ENCODE data around the gene SFSWAP. TPM values are rescaled to one million over a fixed set of nuclear protein-coding genes. Genes with fewer than 3 reads are reported as not detected.

Gene SFSWAP
- total and polyA plus RNA-seq, 8 donors, result 14.8 to 194 (median 45.2) TPM

DNA sequence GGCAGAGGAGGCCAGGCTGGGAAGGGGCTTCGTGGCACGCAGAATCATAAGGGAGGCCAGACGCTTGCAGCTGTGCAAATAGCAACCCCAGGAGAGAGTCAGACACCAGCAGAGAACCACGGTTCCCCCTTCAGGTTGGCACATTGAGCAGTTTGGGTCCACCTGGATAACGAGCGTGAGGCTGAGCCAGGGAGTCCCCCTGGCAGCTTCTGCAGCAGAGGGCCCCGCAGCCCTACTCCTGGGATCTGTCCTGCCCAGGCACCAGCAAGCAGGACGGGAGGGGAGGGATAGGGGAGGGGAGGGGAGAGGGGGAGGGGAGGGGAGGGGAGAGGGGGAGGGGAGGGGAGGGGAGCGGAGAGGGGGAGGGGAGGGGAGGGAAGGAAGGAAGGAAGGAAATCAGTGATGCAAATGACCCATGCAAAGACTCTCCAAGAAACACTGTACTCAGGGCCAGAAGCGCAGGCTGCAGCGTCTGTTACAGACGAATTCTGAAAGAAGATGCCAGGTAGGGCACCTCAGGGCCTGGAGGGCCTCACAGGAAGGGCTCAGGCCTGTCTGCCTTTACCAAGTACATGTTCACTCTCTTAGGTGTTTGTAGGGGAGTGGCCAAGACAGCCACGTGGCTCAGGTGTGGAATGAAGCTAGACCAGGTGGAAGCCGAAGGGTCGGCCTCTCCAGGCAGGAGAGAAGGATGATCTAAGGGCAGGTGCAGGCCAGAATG lies 85.0 kb downstream of the SFSWAP start:
- no peak overlapping the region for H3K27ac ChIP-seq
- intact Hi-C loops (cut with DNase I; ENCODE audit: low total_unique reads), result no loop called here
- no peak for TF ChIP-seq POLR2AphosphoS5 (IDR thresholded peaks at IDR 0.05)
- TF ChIP-seq EP300 (IDR thresholded peaks at IDR 0.05), result no peak
- no peak for TF ChIP-seq POLR2A (IDR thresholded peaks at IDR 0.05)
- TF ChIP-seq, protein P1, sequence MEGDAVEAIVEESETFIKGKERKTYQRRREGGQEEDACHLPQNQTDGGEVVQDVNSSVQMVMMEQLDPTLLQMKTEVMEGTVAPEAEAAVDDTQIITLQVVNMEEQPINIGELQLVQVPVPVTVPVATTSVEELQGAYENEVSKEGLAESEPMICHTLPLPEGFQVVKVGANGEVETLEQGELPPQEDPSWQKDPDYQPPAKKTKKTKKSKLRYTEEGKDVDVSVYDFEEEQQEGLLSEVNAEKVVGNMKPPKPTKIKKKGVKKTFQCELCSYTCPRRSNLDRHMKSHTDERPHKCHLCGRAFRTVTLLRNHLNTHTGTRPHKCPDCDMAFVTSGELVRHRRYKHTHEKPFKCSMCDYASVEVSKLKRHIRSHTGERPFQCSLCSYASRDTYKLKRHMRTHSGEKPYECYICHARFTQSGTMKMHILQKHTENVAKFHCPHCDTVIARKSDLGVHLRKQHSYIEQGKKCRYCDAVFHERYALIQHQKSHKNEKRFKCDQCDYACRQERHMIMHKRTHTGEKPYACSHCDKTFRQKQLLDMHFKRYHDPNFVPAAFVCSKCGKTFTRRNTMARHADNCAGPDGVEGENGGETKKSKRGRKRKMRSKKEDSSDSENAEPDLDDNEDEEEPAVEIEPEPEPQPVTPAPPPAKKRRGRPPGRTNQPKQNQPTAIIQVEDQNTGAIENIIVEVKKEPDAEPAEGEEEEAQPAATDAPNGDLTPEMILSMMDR (IDR thresholded peaks at IDR 0.05), result no peak
- H3K4me1 ChIP-seq, result peaks cover 0 to 8% (median 3%) of the 10 kb centered on the region in 4 donors
- peaks cover 37 to 96% (median 95%) of the 10 kb centered on the region in 4 donors for H3K36me3 ChIP-seq
- no peak overlapping the region for H3K4me3 ChIP-seq
- no peaks in the 10 kb centered on the region for H3K9me3 ChIP-seq
- 62 to 69% (median 66%) methylated on average over 12 to 14 of the region's 15 CpGs for WGBS, 5 donors
- no peaks in the 10 kb centered on the region for H3K27me3 ChIP-seq
- DNase-seq, result peak in 1 of 2 donors; percentile 55

- no peak overlapping the region for H3K4me3 ChIP-seq
- no peaks in the 10 kb centered on the region for H3K27me3 ChIP-seq
- no peaks in the 10 kb centered on the region for H3K9me3 ChIP-seq
- DNase-seq, result no peak
- peaks cover 37 to 94% (median 90%) of the 10 kb centered on the region in 4 donors for H3K36me3 ChIP-seq
- WGBS, 5 donors, result 75 to 96% (median 92%) methylated on average over 6 of the region's 6 CpGs
- no peak overlapping the region for H3K27ac ChIP-seq
- intact Hi-C loops (cut with DNase I; ENCODE audit: low total_unique reads), result no loop called here
- peaks cover 0 to 8% (median 3%) of the 10 kb centered on the region in 4 donors for H3K4me1 ChIP-seq
- no peak for TF ChIP-seq POLR2A (IDR thresholded peaks at IDR 0.05)
- TF ChIP-seq POLR2AphosphoS5 (IDR thresholded peaks at IDR 0.05), result no peak
- TF ChIP-seq, protein P1 (IDR thresholded peaks at IDR 0.05), result no peak
- TF ChIP-seq EP300 (IDR thresholded peaks at IDR 0.05), result no peak
Observed at GRCh38 chr12:131796411-131796736, 85.5 kb downstream of the SFSWAP start.

DNA sequence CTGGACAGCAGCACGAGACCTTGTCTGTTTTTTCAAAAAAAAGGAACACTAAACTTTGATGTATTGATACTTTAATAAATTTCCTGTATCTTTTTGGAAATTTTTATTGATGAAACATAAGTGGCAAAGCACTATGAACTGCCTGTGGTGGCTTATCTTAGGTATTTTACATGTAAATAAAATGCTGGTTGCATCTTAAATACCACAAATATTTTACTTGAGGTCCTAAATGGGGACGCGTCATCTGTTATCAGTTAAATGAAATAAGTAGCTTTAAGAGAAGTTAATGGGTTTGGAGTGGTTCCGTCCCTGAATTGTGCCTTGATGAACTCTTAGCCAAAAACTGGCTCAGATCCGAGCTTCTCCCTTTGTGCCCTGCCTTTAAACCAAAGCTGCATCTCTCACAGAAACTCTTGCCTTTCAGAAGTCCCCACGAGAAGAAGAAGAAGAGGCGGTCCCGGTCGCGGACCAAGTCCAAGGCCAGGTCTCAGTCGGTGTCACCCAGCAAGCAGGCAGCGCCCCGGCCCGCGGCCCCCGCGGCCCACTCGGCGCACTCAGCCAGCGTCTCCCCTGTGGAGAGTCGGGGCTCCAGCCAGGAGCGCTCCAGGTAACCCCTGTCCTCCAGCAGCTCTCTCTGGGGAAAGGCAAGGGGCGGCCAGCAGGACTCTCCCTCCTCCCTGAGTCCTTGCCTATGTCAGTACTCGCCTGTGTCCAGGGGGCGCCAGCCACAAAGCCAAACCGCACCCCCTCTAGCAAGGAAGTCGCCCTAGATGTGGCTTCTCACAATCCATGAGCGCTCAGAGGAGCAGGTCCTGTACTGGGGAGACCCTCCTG lies 86.1 kb downstream of the SFSWAP start:
- intact Hi-C loops (cut with DNase I; ENCODE audit: low total_unique reads), result no loop called here
- Histone ChIP-seq H3K27me3 (no peaks in the 10 kb centered on the region), H3K27ac (no peak overlapping the region), H3K4me3 (no peak overlapping the region), H3K9me3 (no peaks in the 10 kb centered on the region), H3K4me1 (peaks cover 0 to 8% (median 3%) of the 10 kb centered on the region in 4 donors), H3K36me3 (peaks cover 40 to 93% (median 90%) of the 10 kb centered on the region in 4 donors)
- 91 to 97% (median 95%) methylated on average over 22 to 28 of the region's 28 CpGs for WGBS, 5 donors
- DNase-seq, result no peak
- TF ChIP-seq POLR2AphosphoS5 (IDR thresholded peaks at IDR 0.05) (no peak), POLR2A (IDR thresholded peaks at IDR 0.05) (no peak), EP300 (IDR thresholded peaks at IDR 0.05) (no peak)
- TF ChIP-seq, protein P1 (IDR thresholded peaks at IDR 0.05), result no peak

DNA sequence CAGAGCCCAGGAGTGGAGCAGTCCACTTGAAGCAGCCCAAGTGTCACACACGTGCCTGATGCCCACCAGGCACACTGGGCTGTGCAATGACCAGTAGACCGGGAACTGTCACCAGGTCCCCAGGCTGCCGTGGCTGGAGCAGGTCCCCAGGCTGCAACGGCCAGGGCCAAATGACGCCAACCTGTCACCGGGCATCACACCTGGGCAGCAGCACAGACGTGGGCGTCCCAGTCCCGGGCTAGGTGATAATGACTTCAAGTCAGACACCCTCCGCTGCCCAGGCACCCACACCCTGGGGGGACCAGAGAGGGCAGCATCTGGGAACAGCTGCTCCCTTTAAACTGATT lies 86.7 kb downstream of the SFSWAP start:
- no peaks in the 10 kb centered on the region for H3K27me3 ChIP-seq
- no peak for DNase-seq
- TF ChIP-seq EP300 (IDR thresholded peaks at IDR 0.05) (no peak), POLR2AphosphoS5 (IDR thresholded peaks at IDR 0.05) (no peak), POLR2A (IDR thresholded peaks at IDR 0.05) (no peak)
- TF ChIP-seq, protein P1 (IDR thresholded peaks at IDR 0.05), result no peak
- WGBS, 5 donors, result 82 to 93% (median 89%) methylated on average over 10 of the region's 10 CpGs; no CpG with 5 or more reads in 1 of the 5 donors
- H3K9me3 ChIP-seq, result no peaks in the 10 kb centered on the region
- H3K36me3 ChIP-seq, result peaks cover 40 to 93% (median 90%) of the 10 kb centered on the region in 4 donors
- intact Hi-C loops (cut with DNase I; ENCODE audit: low total_unique reads), result no loop called here
- H3K4me3 ChIP-seq, result no peak overlapping the region
- peaks cover 0 to 8% (median 3%) of the 10 kb centered on the region in 4 donors for H3K4me1 ChIP-seq
- no peak overlapping the region for H3K27ac ChIP-seq

Data from stomach (tissue), 9 donors.